Activated CD8-positive, alpha-beta memory T cell treated with anti-CD3 and anti-CD28 coated beads, Interleukin-2, amount 50 U/mL, for 48 hours (primary cell): ENCODE results near the gene G2E3.
"Not testable (repeated sequence)": the region's sequence is repeated elsewhere in the genome, so short reads cannot be mapped to it uniquely, and the experiment has no call there.

Source experiments
- DNase-seq: peaks from one replicate; pipeline ENCODE4 v3.0.0-alpha.2; 2020

The G2E3 gene

DNA sequence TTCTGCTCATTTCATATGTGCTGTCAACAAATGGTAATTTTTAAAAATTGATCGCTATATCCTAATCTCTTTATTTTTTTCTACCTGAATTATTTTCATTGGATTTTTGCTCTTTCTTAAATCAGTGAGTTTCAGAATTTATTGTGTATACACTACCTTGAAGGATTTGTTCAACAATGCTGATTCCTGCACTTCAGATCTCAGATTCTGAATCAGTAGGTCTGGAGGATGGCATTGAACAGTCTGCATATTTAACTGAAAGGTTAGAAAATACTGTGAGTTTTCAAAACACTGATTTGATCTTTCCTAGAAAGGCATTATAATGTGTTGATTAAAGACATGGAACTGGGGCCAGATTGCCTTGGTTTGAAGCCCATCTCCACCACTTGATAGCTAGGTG, 1.6 kb downstream of the G2E3 start:
- DNase-seq = no peak

DNA sequence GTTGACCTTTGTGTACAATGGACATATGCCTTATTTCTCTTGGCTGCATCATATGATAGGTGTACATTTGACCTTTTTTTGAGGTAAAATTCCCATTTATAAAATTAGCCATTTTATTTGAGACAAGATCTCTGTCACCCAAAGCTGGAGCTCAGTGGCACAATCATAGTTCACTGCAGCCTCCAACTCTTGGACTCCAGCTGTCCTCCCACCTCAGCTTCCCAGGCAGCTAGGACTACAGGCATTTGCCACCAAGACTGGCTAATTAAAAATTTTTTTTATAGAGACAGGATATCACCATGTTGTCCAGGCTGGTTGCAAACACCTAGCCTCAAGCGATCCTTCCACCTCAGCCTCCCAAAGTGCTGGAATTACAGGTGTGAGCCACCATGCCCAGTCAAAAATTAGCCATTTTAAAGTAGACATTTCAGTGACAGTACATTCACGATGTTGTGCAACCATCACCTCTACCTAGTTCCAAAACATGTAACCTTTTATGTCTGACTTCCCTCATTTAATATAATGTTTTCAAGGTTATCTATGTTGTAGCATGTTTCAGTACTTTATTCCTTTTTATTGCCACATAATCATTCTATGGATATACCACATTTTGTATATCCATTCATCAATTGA, 5.4 kb downstream of the G2E3 start:
- no peak for DNase-seq

DNA sequence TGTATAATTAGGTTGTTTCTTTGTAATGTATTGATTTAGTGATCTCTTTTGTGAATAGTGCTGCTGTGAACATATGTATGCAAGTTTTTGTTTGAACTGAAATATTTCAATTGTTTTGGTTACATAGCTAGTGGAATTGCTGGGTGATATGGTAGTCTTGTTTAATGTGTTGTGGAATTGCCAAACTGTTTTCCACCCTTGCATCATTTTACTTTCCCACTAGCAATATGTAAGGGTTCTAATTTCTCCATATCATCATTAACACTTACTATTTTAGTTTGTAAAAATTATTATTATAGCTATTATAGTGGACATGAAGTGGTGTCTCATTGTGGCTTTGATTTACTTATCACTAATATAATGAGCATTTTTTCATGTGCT, 5.9 kb downstream of the G2E3 start:
- no peak for DNase-seq

DNA sequence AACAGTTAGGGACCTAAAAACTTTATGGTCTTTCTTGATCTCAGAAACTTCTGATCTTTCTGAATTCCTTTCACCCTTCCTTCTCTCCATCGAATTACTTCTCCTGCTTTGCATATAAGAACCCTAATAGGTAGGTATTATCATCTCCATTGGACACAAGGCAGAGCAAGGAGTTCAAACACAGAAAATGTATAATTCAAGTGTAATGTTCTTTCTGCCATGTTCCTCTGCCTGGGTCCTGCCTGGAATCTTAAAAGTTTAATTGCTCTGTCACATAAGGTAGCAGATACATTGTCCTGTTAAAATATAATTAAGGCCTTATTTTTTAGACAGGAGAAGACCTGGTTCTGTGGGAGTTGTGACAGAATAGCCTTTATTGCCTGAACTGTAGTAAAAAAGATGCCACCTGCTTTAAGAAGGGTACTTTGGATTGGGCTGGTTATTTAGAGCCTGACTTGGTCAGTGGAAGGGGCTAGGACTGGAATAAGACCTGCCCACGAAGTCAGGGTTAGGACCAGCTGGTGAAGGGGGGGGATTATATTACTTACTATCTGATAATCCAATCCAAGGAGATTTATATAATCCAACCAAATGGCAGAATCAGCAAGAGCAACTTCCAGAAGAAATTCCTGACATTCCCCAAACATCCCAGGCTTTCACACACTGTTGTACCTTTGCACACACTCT, 10.4 kb downstream of the G2E3 start:
- no peak for DNase-seq

DNA sequence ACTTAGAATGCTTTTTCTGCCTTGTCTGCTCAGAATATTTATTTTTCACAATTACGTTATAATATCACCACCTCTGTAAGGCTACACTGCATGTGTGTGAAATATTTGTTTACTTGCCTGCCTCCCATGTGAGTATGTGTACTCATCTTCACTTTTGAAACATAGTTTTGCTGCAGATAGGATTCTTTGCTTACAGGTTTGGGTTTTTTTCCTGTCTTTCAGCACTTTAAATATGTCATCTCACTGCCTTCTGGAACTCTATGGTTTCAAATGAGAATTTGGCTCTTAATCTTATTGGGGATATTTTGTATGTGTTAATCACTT, 10.9 kb downstream of the G2E3 start:
- DNase-seq = no peak

DNA sequence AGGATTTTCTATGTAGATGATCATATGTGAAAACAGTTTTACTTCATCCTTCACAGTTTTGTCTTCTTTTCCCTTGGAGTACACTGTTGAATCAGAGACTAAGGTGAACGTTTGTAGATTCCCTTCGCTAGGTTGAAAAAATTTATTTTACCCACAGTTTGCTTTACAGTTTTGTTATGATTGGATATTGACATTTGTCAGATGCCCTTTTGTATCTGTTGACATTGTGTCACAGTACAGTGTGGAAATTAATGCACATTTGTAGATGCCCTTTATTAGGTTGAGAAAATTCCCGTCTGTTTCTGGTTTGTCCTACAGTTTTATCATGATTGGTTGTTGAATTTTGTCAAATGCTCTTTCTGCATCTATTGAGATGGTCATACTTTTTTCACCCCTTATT, 13.3 kb downstream of the G2E3 start:
- no peak for DNase-seq

DNA sequence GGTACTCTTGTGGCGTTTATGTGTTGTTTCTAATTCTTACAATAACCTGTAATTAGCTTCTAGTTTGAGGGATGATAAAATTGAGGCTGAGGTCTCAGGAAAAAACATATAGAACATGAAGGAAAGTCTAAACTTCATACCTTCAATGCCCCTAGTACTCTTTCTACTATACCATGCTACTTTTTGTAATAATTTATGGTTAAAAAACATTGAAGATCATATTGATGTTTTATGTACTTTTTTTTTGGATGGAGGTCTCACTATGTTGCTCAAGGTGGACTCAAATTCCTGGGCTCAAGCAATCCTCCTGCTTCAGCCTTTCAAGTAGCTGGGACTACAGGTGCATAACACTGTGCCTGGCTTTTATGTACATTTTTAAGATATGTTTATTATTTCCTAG, 13.8 kb downstream of the G2E3 start:
- DNase-seq = no peak

DNA sequence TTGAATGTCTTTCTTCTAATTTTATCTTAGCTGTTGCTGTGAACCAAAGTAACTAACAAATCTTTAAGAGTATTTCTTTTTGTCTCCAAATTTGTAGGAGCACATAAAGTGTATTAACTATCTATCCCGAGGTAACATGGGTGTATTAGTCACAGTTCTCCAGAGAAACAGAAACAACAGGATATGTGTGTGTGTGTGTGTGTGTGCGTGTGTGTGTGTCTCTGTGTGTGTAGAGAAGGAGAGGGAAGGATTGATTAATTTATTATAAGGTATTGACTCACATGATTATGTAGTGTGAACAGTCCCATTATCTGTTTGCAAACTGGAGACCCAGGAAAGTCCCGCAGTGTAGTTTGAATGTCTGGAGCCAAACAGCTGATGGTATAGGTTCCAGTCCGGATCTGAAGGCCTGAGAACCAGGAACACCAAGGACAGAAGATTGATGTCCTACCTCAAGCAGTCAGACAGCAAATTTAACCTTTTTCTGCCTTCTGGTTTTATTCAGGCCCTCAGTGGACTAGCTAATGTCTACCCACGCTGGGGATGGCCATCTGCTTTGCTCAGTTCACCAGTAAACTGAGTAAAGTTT, 14.4 kb downstream of the G2E3 start:
- no peak for DNase-seq

DNA sequence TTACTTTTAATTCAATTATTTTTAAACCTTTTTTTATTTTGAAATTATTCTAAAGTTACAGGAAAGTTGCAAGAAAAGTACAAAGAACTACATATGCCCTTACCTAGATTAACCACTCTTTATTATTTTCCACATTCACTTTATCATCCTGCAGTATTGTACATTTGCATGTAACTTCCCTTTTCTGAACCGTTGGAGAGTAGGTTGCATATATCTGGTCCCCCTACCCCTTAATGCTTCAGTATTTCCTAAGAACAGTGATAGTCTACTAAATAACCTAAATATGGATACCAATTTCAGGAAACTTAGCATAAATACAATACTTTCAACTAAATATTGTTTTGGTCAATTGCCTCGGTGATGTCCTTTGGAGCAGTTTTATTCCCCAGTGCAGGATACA, 15.0 kb downstream of the G2E3 start:
- DNase-seq = no peak

DNA sequence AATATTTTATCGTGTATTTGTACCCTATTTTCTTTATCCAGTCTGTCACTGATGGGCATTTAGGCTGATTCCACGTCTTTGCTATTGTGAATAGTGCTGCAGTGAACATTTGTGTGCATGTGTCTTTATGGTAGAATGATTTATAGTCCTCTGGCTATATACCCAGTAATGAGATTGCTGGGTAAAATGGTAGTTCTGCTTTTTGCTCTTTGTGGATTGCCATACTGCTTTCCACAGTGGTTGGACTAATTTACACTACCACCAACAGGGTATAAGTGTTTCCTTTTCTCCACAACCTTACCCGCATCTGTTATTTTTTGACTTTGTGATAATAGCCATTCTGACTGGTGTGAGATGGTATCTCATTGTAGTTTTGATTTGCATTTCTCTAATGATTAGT, 15.8 kb downstream of the G2E3 start:
- not testable (repeated sequence) for DNase-seq

DNA sequence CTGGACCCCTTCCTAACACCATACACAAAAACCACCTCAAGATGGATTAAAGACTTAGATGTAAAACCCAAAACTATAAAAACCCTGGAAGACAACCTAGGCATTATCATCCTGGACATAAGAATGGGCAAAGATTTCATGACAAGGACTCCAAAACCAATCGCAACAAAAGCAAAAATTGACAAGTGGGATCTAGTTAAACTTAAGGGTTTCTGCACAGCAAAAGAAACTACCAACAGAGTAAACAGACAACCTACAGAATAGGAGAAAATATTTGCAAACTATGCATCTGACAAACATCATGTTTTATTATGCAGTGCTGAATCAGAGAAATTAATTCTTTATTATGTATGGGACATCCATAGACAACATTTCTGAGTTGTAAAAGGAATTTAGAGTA, 17.4 kb downstream of the G2E3 start:
- not testable (repeated sequence) for DNase-seq

DNA sequence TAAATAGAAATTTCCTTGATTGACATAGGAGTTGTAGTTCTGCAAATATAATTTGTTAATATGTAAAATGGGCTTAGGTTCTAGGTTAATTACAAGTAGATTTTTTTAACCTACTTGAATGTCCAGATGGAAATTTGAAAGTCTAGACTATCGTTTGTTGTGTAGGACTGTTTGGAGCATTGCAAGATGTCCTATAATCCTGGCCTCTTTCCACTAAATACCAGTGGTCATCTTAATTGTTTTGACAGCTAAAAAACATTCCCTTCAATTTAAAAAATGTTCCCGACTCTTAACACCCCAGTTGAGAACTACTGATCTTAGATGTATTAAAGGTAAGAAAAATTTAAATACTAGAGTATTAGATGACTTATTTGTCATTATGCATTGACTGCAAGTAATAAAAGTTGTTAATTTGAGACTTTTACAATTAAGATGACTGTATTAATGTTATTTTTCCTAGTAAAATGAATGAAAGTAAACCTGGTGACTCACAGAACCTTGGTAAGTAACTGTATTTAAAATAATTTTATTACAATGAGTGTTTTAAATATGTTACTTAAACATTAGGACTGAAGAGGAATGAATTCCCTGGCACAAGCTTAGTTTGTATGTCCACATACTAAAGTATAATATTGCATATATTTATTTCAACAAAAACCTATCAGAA, 21.8 kb downstream of the G2E3 start:
- no peak for DNase-seq

DNA sequence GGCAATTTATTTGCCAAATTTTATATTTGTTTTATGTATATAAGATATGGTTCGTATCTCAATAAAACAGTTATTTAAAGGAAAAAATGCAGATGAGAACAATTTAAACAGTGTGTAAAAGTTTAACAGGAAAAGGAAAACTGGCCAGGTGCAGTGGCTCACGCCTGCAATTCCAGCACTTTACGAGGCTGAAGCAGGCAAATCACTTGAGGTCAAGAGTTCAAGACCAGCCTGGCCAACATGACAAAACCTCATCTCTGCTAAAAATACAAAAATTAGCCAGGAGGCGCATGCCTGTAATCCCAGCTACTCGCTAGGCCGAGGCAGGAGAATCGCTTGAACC, 22.3 kb downstream of the G2E3 start:
- DNase-seq = no peak

DNA sequence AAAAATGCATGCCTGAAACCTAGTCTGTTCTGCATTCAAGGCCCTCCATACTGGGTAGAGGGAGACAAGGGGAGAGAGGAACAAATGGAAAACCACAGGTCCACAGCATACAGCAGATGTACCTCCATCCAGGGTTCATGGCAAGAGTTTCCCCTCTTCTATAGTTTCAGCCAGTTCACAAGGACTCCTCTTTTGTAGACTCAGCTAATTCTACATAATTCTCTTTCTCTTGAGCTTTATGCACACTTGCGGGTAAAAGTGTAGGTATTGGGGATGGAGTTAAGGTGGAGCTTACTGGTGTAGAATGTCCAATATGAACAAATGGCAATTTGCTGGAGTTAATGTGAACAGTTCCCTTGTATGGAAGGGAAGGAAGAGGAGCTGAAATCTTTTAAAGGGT, 23.4 kb downstream of the G2E3 start:
- DNase-seq = no peak

DNA sequence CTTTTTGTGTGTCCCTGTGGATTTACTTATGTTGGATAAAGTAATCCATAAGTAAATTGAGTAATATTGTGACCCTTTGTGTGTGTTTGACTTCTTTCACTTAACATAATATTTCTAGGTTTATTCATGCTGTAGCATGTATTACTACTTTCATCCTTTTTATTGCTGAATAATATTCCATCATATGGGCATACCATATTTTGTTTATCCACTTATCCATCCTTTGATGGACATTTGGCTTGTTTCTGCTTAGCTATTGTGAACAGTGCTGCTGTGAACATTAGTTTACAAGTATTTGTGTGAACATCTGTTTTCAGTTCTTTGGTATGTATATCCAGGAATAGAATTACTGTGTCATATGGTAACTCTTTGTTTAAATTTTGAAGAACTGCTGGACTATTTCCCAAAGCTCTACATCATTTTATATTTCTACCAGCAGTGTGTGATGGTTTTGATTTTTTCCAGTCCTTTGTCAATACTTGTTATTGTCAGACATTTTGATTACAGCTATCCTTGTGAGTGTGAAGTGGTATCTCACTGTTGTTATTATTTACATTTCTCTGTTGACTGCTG, 25.2 kb downstream of the G2E3 start:
- DNase-seq = no peak

DNA sequence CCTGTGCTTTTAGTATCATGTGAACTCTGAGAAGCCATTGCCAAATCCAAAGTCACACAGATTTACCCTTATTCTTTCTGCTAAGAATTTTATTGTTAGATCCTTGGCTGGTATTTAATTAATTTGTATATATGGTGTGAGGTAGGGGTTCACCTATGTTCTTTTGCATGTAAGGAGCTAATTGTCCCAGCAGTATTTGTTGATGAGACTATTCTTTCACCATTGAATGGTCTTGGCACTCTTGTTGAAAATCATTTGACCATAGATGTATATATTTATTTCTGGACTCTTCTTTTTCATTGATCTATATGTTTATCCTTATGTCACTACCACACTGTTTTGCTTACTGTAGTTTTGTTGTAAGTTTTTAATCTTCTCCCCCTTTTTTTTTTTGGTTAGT, 26.2 kb downstream of the G2E3 start:
- DNase-seq = no peak

DNA sequence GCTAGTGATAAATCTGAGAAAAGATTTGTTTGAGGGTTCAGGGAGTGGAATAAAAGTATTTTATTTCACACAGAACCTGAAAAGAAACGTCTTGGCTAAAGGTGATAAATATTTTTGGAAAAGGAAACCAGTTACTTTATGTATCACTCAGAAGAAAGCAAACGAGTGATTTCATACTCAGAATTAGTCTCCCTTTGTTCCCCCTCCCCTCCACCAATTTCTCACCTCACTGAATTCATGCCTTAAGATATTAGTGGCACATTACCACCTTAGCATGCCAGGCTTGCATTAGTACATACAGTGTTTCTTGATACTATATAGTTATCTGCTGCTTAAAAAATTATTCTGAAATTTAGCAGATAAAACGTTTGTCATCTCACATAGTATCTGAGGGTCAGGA, 28.2 kb downstream of the G2E3 start:
- DNase-seq = no peak

DNA sequence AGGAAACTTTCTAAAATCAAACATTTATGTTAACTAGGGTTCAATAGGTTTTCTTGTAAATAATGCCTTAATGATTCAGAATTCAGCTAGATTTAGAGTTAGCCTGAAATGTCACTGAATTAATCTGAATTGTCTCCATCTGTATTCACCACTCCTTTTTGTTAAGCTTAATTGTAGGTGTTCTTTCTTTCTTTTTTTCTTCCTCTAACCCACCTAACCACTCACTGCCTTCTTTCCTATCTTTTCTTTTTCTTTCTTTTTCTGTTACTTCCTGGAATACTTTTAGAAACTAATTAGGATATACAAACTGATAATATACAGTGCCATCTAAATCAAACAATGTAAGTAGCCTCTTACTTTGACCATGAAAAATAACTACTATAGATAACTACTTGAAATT, 29.9 kb downstream of the G2E3 start:
- DNase-seq = no peak

DNA sequence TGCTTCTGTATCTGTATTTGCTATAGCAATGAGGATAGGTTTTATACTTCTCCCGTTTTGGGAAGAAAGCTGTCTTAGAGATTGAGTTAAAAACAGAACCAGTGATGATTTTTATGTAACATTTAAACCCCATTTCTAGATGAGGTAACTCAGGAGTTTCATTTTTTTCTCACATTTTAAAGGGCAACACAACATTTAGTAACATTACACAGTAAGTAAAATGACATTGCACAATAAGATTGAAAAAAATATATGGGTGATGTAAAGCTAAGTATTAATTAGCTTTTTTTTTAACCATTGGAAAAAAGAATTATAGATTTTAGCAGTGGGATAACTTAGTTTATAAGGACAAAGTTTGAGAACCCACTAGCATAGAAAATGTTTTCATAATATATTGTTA, 38.0 kb downstream of the G2E3 start:
- DNase-seq = no peak

DNA sequence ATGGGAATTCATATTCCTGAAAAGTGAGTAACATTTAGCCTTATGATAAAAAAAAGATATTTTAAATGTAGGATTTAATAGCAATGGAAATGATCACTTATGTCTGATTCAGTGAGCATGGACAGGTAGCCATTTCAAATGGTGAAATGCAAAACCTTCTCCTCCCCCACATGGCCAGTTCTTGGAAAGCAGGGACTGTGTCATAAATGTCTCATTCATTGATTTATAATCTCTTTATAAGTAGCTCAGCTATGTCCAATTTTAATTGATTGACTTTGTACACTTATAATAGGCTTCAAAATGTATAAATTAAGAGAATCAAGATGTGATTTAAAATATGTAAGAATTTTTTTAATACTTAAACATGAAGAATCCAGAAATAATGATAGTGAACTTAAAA, 38.5 kb downstream of the G2E3 start:
- DNase-seq = no peak

DNA sequence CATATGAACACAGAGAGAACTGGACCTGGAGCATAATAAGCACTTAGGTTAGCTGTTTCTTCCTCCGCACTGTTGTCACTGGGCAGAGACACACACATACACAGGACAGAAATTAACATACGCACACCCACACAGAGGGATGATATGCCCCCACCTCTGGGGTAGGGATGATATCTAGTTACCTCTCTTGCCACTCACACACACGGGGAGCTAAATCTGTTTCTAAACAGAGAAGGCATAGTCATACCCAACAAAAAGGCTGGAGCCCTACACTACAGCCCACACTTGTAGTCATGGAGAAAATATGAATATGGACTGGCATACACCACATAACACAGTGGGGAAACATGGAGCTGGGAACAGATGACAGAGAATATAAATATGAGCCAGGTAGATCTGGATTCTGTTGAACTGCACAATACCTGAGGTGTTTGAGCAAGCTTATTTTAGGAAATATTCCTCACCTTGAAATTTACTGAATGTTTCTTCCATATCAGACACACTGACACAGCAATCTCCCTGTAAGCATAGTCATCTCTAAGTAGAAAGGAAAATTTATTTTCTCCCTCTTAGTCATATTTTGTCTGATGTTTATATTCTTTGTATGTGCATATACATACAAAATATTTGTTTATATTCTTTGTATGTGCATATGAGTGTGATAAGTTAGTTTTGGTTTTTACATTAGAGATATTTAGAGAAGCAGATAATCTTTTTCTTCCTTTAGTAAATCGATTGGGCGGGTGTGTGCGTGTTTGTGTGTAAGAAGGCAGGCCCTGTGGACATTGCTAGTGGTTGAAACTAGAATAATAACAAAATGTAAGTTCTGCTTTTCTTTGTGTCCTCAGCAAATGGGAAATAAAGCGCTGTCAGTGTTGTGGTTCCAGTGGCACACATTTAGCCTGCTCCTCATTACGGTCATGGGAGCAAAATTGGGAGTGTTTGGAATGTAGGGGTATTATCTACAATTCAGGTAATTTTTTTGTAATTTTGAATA, 42.3 kb downstream of the G2E3 start:
- DNase-seq = no peak

DNA sequence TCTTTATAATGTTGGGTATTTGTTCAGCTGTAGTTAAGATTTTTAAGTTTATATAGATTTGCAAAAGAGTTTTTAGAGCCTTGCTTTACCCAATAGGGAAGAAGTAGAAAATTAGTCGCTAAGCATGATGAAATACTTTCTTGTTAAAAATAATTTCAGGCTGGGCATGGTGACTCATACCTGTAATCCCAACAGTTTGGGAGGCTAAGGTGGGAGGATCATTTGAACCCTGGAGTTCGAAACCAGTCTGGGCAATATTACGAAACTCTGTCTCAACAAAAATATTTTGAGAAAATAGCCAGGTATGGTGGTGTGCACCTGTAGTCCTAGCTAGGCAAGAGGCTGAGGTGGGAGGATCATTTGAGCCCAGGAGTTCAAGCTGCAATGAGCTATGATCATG, 44.4 kb downstream of the G2E3 start:
- no peak for DNase-seq

DNA sequence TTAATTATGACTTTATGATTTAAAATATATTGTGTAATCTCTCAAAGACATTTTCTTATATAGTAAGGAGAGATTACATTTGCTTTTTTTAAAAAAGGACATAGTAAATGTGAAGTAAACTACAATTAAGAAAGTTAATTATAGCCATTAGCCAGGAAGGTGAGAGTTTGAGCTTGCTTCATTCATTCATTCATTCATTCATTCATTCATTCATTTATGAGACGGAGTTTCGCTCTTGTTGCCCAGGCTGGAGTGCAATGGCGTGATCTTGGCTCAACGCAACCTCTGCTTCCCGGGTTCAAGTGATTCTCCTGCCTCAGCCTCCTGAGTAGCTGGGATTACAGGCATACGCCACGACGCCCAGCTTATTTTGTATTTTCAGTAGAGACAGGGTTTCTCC, 45.7 kb downstream of the G2E3 start:
- not testable (repeated sequence) for DNase-seq
